Posterior vena cava (tissue), 2 donors: ENCODE measurements around the gene TPP2. TPM values are rescaled to one million over a fixed set of nuclear protein-coding genes. Genes with fewer than 3 reads are reported as not detected.

Experiments used
- DNase-seq: peaks from one replicate; pipeline ENCODE4 v3.0.0-alpha.2; 2020; ENCODE audit warnings: low spot score
- intact Hi-C, 2 donors: fragments of 100-400 bp; cut with DNase I; formaldehyde crosslinking; loops; one replicate each; pipeline versions ENCODE4 v1.14.1 to v1.14.2; 2022 to 2023
- long read RNA-seq, 2 donors: library from polyadenylated mRNA; unstranded; transcript quantifications; one replicate each; pipeline ENCODE4 v2.0.0, GENCODE V29; 2020 to 2021
- total RNA-seq, 2 donors: library from RNA; stranded (reverse); fragmentation: NEBNext Ultra II Directional; extraction: Animal tissue kit (Norgen Biotek cat#: 25700); gene quantifications; one replicate each; pipeline ENCODE4 v1.2.1, GENCODE V29; 2021
- donor health status: DM: yes; HTN: yes; CAD: no.
- donor health status: DM: yes; HTN: yes; CAD: no.

TPP2 gene
- total RNA-seq: 10 to 100 TPM; 32.7 to 37.2 TPM
- long read RNA-seq, donor 1, partial matches to known transcripts: 7 of 9 reads
- long read RNA-seq, donor 1, other reads (novel, unspliced or antisense): 0 of 9 reads
- long read RNA-seq, donor 2, partial matches to known transcripts: 14 of 16 reads
- long read RNA-seq, donor 2, other reads (novel, unspliced or antisense): 2 of 16 reads

- peak; percentile 100 for DNase-seq
- intact Hi-C loops: loop anchor here in 1 of 2 donors (5.0 kb wide), 2 partner anchors 131 to 251 kb away; partner anchors contain the start of gene ERCC5
Measured at GRCh38 chr13:102596147-102597028, at the start of gene TPP2. Gene TPP2 (plus strand): TSS chr13:102596986. CDS start chr13:102597039, 53 bp downstream.

- no peak for DNase-seq
- intact Hi-C loops: no loop called here
Measured at GRCh38 chr13:102548811-102549210, 48.0 kb upstream of the TPP2 start.

GRCh38 chr13:102550507-102550906 is 46.3 kb upstream of the TPP2 start:
- DNase-seq: no peak
- intact Hi-C loops: no loop called here

- no peak for DNase-seq
- intact Hi-C loops: no loop called here
Measured at GRCh38 chr13:102555914-102556553, 40.8 kb upstream of the TPP2 start.

- intact Hi-C loops: no loop called here
Measured at GRCh38 chr13:102556806-102557205, 40.0 kb upstream of the TPP2 start.

GRCh38 chr13:102558029-102558428 is 38.8 kb upstream of the TPP2 start:
- no peak for DNase-seq
- intact Hi-C loops: no loop called here

More at GRCh38 chr13:102556806-102557205, 40.0 kb upstream of the TPP2 start:
- DNase-seq: no peak

- no peak for DNase-seq
- intact Hi-C loops: no loop called here
Measured at GRCh38 chr13:102561933-102562332, 34.9 kb upstream of the TPP2 start.

- intact Hi-C loops: no loop called here
- DNase-seq: no peak
Measured at GRCh38 chr13:102563267-102563666, 33.5 kb upstream of the TPP2 start.

- DNase-seq: no peak
- intact Hi-C loops: no loop called here
Measured at GRCh38 chr13:102564564-102564963, 32.2 kb upstream of the TPP2 start.

GRCh38 chr13:102566513-102566912 is 30.3 kb upstream of the TPP2 start:
- no peak for DNase-seq
- intact Hi-C loops: no loop called here

- intact Hi-C loops: no loop called here
- no peak for DNase-seq
Measured at GRCh38 chr13:102567857-102568256, 28.9 kb upstream of the TPP2 start.

GRCh38 chr13:102569488-102569887 is 27.3 kb upstream of the TPP2 start:
- DNase-seq: no peak

GRCh38 chr13:102571075-102571474 is 25.7 kb upstream of the TPP2 start:
- DNase-seq: no peak
- intact Hi-C loops: no loop called here

More at GRCh38 chr13:102569488-102569887, 27.3 kb upstream of the TPP2 start:
- intact Hi-C loops: no loop called here

GRCh38 chr13:102572323-102572722 is 24.5 kb upstream of the TPP2 start:
- DNase-seq: no peak
- intact Hi-C loops: no loop called here

GRCh38 chr13:102580552-102581169 is 16.1 kb upstream of the TPP2 start:
- DNase-seq: no peak
- intact Hi-C loops: loop anchor here in 1 of 2 donors (5.0 kb wide), 1 partner anchor 272 kb away; no protein-coding TSS in a partner anchor

GRCh38 chr13:102582256-102582655 is 14.5 kb upstream of the TPP2 start:
- DNase-seq: no peak
- intact Hi-C loops: loop anchor here in 1 of 2 donors (5.0 kb wide), 1 partner anchor 270 kb away; no protein-coding TSS in a partner anchor

- no peak for DNase-seq
- intact Hi-C loops: loop anchor here in 1 of 2 donors (5.0 kb wide), 1 partner anchor 268 kb away; no protein-coding TSS in a partner anchor
Measured at GRCh38 chr13:102584434-102584833, 12.4 kb upstream of the TPP2 start.

GRCh38 chr13:102586615-102587014 is 10.2 kb upstream of the TPP2 start:
- DNase-seq: no peak
- intact Hi-C loops: no loop called here

GRCh38 chr13:102587916-102588315 is 8.9 kb upstream of the TPP2 start:
- no peak for DNase-seq
- intact Hi-C loops: no loop called here
